Measurements from ENCODE around the gene SH3D19.

The SH3D19 gene

DNA sequence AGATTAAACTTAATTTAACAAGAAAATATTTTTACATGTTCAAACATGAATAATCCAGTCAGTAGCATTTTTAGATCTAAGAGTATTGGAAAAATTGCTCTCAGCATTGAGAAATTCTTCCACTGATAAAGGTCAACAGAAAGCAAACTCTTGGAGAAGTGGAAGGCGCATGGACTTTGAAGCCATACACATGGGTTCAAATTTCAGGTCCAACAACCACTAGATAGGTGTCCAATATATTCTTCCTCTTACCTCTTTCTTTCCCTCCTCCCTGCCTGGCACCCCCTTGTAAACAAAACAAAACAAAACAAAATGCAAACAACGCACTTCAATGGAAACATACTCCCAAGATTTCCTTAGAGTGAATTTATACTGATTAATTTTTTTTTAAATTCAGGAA is 76.9 kb downstream of the SH3D19 start:
- no CpG with 5 or more reads among the region's 2 CpGs for WGBS (ENCODE audit: insufficient coverage)
- no peaks in the 10 kb centered on the region for H3K9me3 ChIP-seq (ENCODE audit: control extremely low read depth in 1 of 5, control insufficient read depth in 4 of 5, insufficient read depth in 2 of 5, low read depth in 1 of 5, low read length in 4 of 5)
- ChIA-PET CTCF (interaction anchor here (1.0 kb wide), 1 partner anchor 29 kb away, joined by 3 read pairs; no protein-coding TSS in a partner anchor), POLR2A (no interaction called here)
- DNase-seq, result no peak
- H3K36me3 ChIP-seq (ENCODE audit: control insufficient read depth in 4 of 4, insufficient read depth in 4 of 4, low read length in 3 of 4), result no peaks in the 10 kb centered on the region
- no peaks in the 10 kb centered on the region for H3K4me1 ChIP-seq (ENCODE audit: control extremely low read depth in 1 of 4, control insufficient read depth in 4 of 4, insufficient read depth in 4 of 4, low read length in 3 of 4)
- H3K27me3 ChIP-seq (replicated peaks in 2 of 5; ENCODE audit: control insufficient read depth in 4 of 5, insufficient read depth in 5 of 5, low read length in 4 of 5), result no peaks in the 10 kb centered on the region
- no peak overlapping the region for H3K27ac ChIP-seq (ENCODE audit: insufficient read depth in 1 of 2, low read depth in 1 of 2, low read length in 2 of 2, poor library complexity in 1 of 2, severe bottlenecking in 2 of 2)
- no peak overlapping the region for H3K4me3 ChIP-seq (ENCODE audit: control insufficient read depth in 1 of 7, extremely low read depth in 1 of 7, insufficient read depth in 4 of 7, low read depth in 2 of 7, low read length in 6 of 7)

GRCh38 chr4:151247395-151247794 is 78.0 kb downstream of the SH3D19 start:
- WGBS (ENCODE audit: insufficient coverage), result no CpG with 5 or more reads among the region's 2 CpGs
- CTCF ChIA-PET, result interaction anchor here (1.0 kb wide), 1 partner anchor 31 kb away, joined by 3 read pairs; no protein-coding TSS in a partner anchor

GRCh38 chr4:151246742-151247141 is 78.7 kb downstream of the SH3D19 start:
- no peak overlapping the region for H3K27ac ChIP-seq (ENCODE audit: insufficient read depth in 1 of 2, low read depth in 1 of 2, low read length in 2 of 2, poor library complexity in 1 of 2, severe bottlenecking in 2 of 2)
- DNase-seq, result no peak
- no peaks in the 10 kb centered on the region for H3K4me1 ChIP-seq (ENCODE audit: control extremely low read depth in 1 of 4, control insufficient read depth in 4 of 4, insufficient read depth in 4 of 4, low read length in 3 of 4)
- ChIA-PET POLR2A (no interaction called here), CTCF (no interaction called here)
- no peaks in the 10 kb centered on the region for H3K27me3 ChIP-seq (replicated peaks in 2 of 5; ENCODE audit: control insufficient read depth in 4 of 5, insufficient read depth in 5 of 5, low read length in 4 of 5)
- no peaks in the 10 kb centered on the region for H3K9me3 ChIP-seq (ENCODE audit: control extremely low read depth in 1 of 5, control insufficient read depth in 4 of 5, insufficient read depth in 2 of 5, low read depth in 1 of 5, low read length in 4 of 5)
- H3K36me3 ChIP-seq (ENCODE audit: control insufficient read depth in 4 of 4, insufficient read depth in 4 of 4, low read length in 3 of 4), result no peaks in the 10 kb centered on the region
- no peak overlapping the region for H3K4me3 ChIP-seq (ENCODE audit: control insufficient read depth in 1 of 7, extremely low read depth in 1 of 7, insufficient read depth in 4 of 7, low read depth in 2 of 7, low read length in 6 of 7)
- 100% methylated on average over 1 of the region's 2 CpGs for whole genome bisulfite sequencing (ENCODE audit: insufficient coverage)

More at GRCh38 chr4:151247395-151247794, 78.0 kb downstream of the SH3D19 start:
- DNase-seq, result no peak
- no peaks in the 10 kb centered on the region for H3K9me3 ChIP-seq (ENCODE audit: control extremely low read depth in 1 of 5, control insufficient read depth in 4 of 5, insufficient read depth in 2 of 5, low read depth in 1 of 5, low read length in 4 of 5)
- no peak overlapping the region for H3K4me3 ChIP-seq (ENCODE audit: control insufficient read depth in 1 of 7, extremely low read depth in 1 of 7, insufficient read depth in 4 of 7, low read depth in 2 of 7, low read length in 6 of 7)
- H3K27ac ChIP-seq (ENCODE audit: insufficient read depth in 1 of 2, low read depth in 1 of 2, low read length in 2 of 2, poor library complexity in 1 of 2, severe bottlenecking in 2 of 2), result no peak overlapping the region
- no peaks in the 10 kb centered on the region for H3K4me1 ChIP-seq (ENCODE audit: control extremely low read depth in 1 of 4, control insufficient read depth in 4 of 4, insufficient read depth in 4 of 4, low read length in 3 of 4)
- POLR2A ChIA-PET, result no interaction called here
- H3K36me3 ChIP-seq (ENCODE audit: control insufficient read depth in 4 of 4, insufficient read depth in 4 of 4, low read length in 3 of 4), result no peaks in the 10 kb centered on the region
- no peaks in the 10 kb centered on the region for H3K27me3 ChIP-seq (replicated peaks in 2 of 5; ENCODE audit: control insufficient read depth in 4 of 5, insufficient read depth in 5 of 5, low read length in 4 of 5)

- WGBS (ENCODE audit: insufficient coverage), result 100% methylated on average over 1 of the region's 2 CpGs
- CTCF ChIA-PET, result no interaction called here
- Histone ChIP-seq H3K27ac (ENCODE audit: insufficient read depth in 1 of 2, low read depth in 1 of 2, low read length in 2 of 2, poor library complexity in 1 of 2, severe bottlenecking in 2 of 2) (no peak overlapping the region), H3K9me3 (ENCODE audit: control extremely low read depth in 1 of 5, control insufficient read depth in 4 of 5, insufficient read depth in 2 of 5, low read depth in 1 of 5, low read length in 4 of 5) (no peaks in the 10 kb centered on the region), H3K27me3 (replicated peaks in 2 of 5; ENCODE audit: control insufficient read depth in 4 of 5, insufficient read depth in 5 of 5, low read length in 4 of 5) (no peaks in the 10 kb centered on the region), H3K4me1 (ENCODE audit: control extremely low read depth in 1 of 4, control insufficient read depth in 4 of 4, insufficient read depth in 4 of 4, low read length in 3 of 4) (no peaks in the 10 kb centered on the region), H3K36me3 (ENCODE audit: control insufficient read depth in 4 of 4, insufficient read depth in 4 of 4, low read length in 3 of 4) (no peaks in the 10 kb centered on the region), H3K4me3 (ENCODE audit: control insufficient read depth in 1 of 7, extremely low read depth in 1 of 7, insufficient read depth in 4 of 7, low read depth in 2 of 7, low read length in 6 of 7) (no peak overlapping the region)
- DNase-seq, result no peak
- POLR2A ChIA-PET, result no interaction called here
Measured at GRCh38 chr4:151242305-151242704, 83.1 kb downstream of the SH3D19 start.

DNA sequence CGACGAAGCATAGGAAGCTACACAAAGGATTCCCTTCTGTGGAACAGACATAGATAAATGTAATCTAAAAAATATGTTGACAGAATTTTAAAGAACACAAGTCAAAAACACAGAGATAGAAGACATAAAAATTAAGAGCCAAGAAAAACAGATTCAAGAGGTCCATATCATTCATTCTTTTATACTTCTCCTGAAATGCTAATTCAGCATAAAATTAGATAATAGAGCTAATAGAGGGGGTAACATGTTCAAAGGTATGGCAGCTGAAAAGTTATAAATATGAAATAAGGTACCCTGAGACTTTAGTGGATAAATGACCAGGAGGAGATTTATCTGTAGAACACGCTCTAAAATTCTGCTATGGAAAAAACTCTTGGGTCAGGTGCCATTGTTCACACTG is 85.8 kb downstream of the SH3D19 start:
- Histone ChIP-seq H3K27ac (ENCODE audit: insufficient read depth in 1 of 2, low read depth in 1 of 2, low read length in 2 of 2, poor library complexity in 1 of 2, severe bottlenecking in 2 of 2) (no peak overlapping the region), H3K27me3 (replicated peaks in 2 of 5; ENCODE audit: control insufficient read depth in 4 of 5, insufficient read depth in 5 of 5, low read length in 4 of 5) (no peaks in the 10 kb centered on the region), H3K9me3 (ENCODE audit: control extremely low read depth in 1 of 5, control insufficient read depth in 4 of 5, insufficient read depth in 2 of 5, low read depth in 1 of 5, low read length in 4 of 5) (no peaks in the 10 kb centered on the region), H3K36me3 (ENCODE audit: control insufficient read depth in 4 of 4, insufficient read depth in 4 of 4, low read length in 3 of 4) (no peaks in the 10 kb centered on the region), H3K4me3 (ENCODE audit: control insufficient read depth in 1 of 7, extremely low read depth in 1 of 7, insufficient read depth in 4 of 7, low read depth in 2 of 7, low read length in 6 of 7) (no peak overlapping the region), H3K4me1 (ENCODE audit: control extremely low read depth in 1 of 4, control insufficient read depth in 4 of 4, insufficient read depth in 4 of 4, low read length in 3 of 4) (no peaks in the 10 kb centered on the region)
- CTCF ChIA-PET, result no interaction called here
- 100% methylated on average over 1 of the region's 3 CpGs for WGBS (ENCODE audit: insufficient coverage)
- POLR2A ChIA-PET, result no interaction called here
- no peak for DNase-seq

- ChIA-PET POLR2A (no interaction called here), CTCF (no interaction called here)
- Histone ChIP-seq H3K9me3 (ENCODE audit: control extremely low read depth in 1 of 5, control insufficient read depth in 4 of 5, insufficient read depth in 2 of 5, low read depth in 1 of 5, low read length in 4 of 5) (no peaks in the 10 kb centered on the region), H3K27ac (ENCODE audit: insufficient read depth in 1 of 2, low read depth in 1 of 2, low read length in 2 of 2, poor library complexity in 1 of 2, severe bottlenecking in 2 of 2) (no peak overlapping the region), H3K4me1 (ENCODE audit: control extremely low read depth in 1 of 4, control insufficient read depth in 4 of 4, insufficient read depth in 4 of 4, low read length in 3 of 4) (no peaks in the 10 kb centered on the region), H3K27me3 (replicated peaks in 2 of 5; ENCODE audit: control insufficient read depth in 4 of 5, insufficient read depth in 5 of 5, low read length in 4 of 5) (peaks cover 0 to 2% (median 0%) of the 10 kb centered on the region in 5 experiments), H3K36me3 (ENCODE audit: control insufficient read depth in 4 of 4, insufficient read depth in 4 of 4, low read length in 3 of 4) (no peaks in the 10 kb centered on the region), H3K4me3 (ENCODE audit: control insufficient read depth in 1 of 7, extremely low read depth in 1 of 7, insufficient read depth in 4 of 7, low read depth in 2 of 7, low read length in 6 of 7) (no peak overlapping the region)
- no peak for DNase-seq
- 42% methylated on average over 2 of the region's 3 CpGs for WGBS (ENCODE audit: insufficient coverage)
Measured at GRCh38 chr4:151238477-151238876, 86.9 kb downstream of the SH3D19 start.

DNA sequence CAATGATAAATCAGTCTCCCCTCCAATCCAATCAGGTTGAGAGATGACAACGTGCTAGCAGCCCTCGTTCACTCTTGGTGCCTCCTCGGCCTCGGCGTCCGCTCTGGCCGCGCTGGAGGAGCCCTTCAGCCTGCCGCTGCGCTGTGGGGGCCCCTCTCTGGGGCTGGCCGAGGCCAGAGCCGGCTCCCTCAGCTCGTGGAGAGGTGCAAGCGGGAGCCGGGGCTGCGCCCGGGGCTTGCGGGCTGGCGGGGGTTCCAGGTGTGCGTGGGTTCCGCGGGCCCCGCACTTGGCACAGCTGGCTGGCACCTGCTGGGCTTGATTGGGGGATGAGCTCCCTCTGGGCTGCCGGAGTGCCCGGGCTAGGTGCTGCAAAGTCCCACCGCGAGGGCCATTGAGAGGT is 89.4 kb downstream of the SH3D19 start:
- no peak overlapping the region for H3K4me3 ChIP-seq (ENCODE audit: control insufficient read depth in 1 of 7, extremely low read depth in 1 of 7, insufficient read depth in 4 of 7, low read depth in 2 of 7, low read length in 6 of 7)
- DNase-seq, result no peak
- CTCF ChIA-PET, result no interaction called here
- POLR2A ChIA-PET, result interaction anchor here (0.7 kb wide), 1 partner anchor 162 kb away, joined by 3 read pairs; no protein-coding TSS in a partner anchor
- no peaks in the 10 kb centered on the region for H3K9me3 ChIP-seq (ENCODE audit: control extremely low read depth in 1 of 5, control insufficient read depth in 4 of 5, insufficient read depth in 2 of 5, low read depth in 1 of 5, low read length in 4 of 5)
- peaks cover 0 to 2% (median 0%) of the 10 kb centered on the region in 5 experiments for H3K27me3 ChIP-seq (replicated peaks in 2 of 5; ENCODE audit: control insufficient read depth in 4 of 5, insufficient read depth in 5 of 5, low read length in 4 of 5)
- no peak overlapping the region for H3K27ac ChIP-seq (ENCODE audit: insufficient read depth in 1 of 2, low read depth in 1 of 2, low read length in 2 of 2, poor library complexity in 1 of 2, severe bottlenecking in 2 of 2)
- no peaks in the 10 kb centered on the region for H3K4me1 ChIP-seq (ENCODE audit: control extremely low read depth in 1 of 4, control insufficient read depth in 4 of 4, insufficient read depth in 4 of 4, low read length in 3 of 4)
- 98% methylated on average over 27 of the region's 27 CpGs for WGBS (ENCODE audit: insufficient coverage)
- H3K36me3 ChIP-seq (ENCODE audit: control insufficient read depth in 4 of 4, insufficient read depth in 4 of 4, low read length in 3 of 4), result no peaks in the 10 kb centered on the region

All from common myeloid progenitor, CD34-positive (primary cell).